Loucy (cell line): Measurements from ENCODE around the gene FAM107B.

Source experiments
- CTCF ChIP-seq: fragments of 200-600 bp; sonication (generic); conservative IDR thresholded peaks from 2 replicates; pipeline ENCODE4 v1.5.1; 2014; ENCODE audit warnings: mild to moderate bottlenecking, antibody characterized with exemption, low read length
- EZH2phosphoT487 ChIP-seq: fragments of 200-600 bp; IDR thresholded peaks from 2 replicates; pipeline ENCODE4 v1.6.1; 2018; ENCODE audit warnings: antibody characterized with exemption, mild to moderate bottlenecking, moderate library complexity, borderline replicate concordance

- TF ChIP-seq CTCF (no peak), EZH2phosphoT487 (no peak)
Observed at GRCh38 chr10:14569274-14570060, 205.2 kb downstream of the FAM107B start.
